Measurements from ENCODE around the gene SPAG6.
A peak's percentile ranks its signal among the peaks of the same experiment; 100 is the strongest.
"Not testable (repeated sequence)": the region's sequence is repeated elsewhere in the genome, so short reads cannot be mapped to it uniquely, and the experiment has no call there.

SPAG6 gene

GRCh38 chr10:22381262-22381661 lies 36.0 kb downstream of the SPAG6 start:
- DNase-seq = no peak

- no peak for DNase-seq
These were observed 41.2 kb downstream of the SPAG6 start for GRCh38 chr10:22386503-22386902.

GRCh38 chr10:22389856-22390589 lies 44.7 kb downstream of the SPAG6 start:
- no peak for DNase-seq

- no peak for DNase-seq
These were observed 46.3 kb downstream of the SPAG6 start for GRCh38 chr10:22391600-22391999.

GRCh38 chr10:22396195-22396594 lies 50.9 kb downstream of the SPAG6 start:
- DNase-seq = not testable (repeated sequence)

- not testable (repeated sequence) for DNase-seq
These were observed 61.6 kb downstream of the SPAG6 start for GRCh38 chr10:22406916-22407315.

GRCh38 chr10:22410394-22410793 lies 65.1 kb downstream of the SPAG6 start:
- no peak for DNase-seq

GRCh38 chr10:22410846-22411245 lies 65.5 kb downstream of the SPAG6 start:
- no peak for DNase-seq

- DNase-seq = no peak
These were observed 68.8 kb downstream of the SPAG6 start for GRCh38 chr10:22414146-22414545.

GRCh38 chr10:22415072-22415471 lies 69.8 kb downstream of the SPAG6 start:
- DNase-seq = no peak

- DNase-seq = no peak
These were observed 72.5 kb downstream of the SPAG6 start for GRCh38 chr10:22417736-22418268.

GRCh38 chr10:22420787-22421517 lies 75.7 kb downstream of the SPAG6 start:
- DNase-seq = no peak

- DNase-seq = no peak
These were observed 81.4 kb downstream of the SPAG6 start for GRCh38 chr10:22426653-22427052.

- DNase-seq = no peak
These were observed 81.8 kb downstream of the SPAG6 start for GRCh38 chr10:22427101-22427500.

GRCh38 chr10:22427890-22428571 lies 82.7 kb downstream of the SPAG6 start:
- peak; percentile 80 for DNase-seq

- DNase-seq = no peak
These were observed 83.8 kb downstream of the SPAG6 start for GRCh38 chr10:22429146-22429545.

GRCh38 chr10:22429981-22430421 lies 84.7 kb downstream of the SPAG6 start:
- no peak for DNase-seq

GRCh38 chr10:22433875-22434274 lies 88.6 kb downstream of the SPAG6 start:
- no peak for DNase-seq

GRCh38 chr10:22434521-22434920 lies 89.2 kb downstream of the SPAG6 start:
- no peak for DNase-seq

- no peak for DNase-seq
These were observed 90.4 kb downstream of the SPAG6 start for GRCh38 chr10:22435650-22436049.

- no peak for DNase-seq
These were observed 91.2 kb downstream of the SPAG6 start for GRCh38 chr10:22436526-22436892.

- DNase-seq = no peak
These were observed 91.8 kb downstream of the SPAG6 start for GRCh38 chr10:22436893-22437619.
